ENCODE measurements around the gene ESRRA.

Gene ESRRA

GRCh38 chr11:64286801-64287159 is 18.5 kb upstream of the ESRRA start:
- in situ Hi-C loops (cut with MboI; ENCODE audit: low pct_unique_long_range_greater_than_20kb, low sequenced_read_pairs, unreplicated experiment), result no loop called here
- TF ChIP-seq CTCF (IDR thresholded peaks at IDR 0.05; ENCODE audit: extremely low read depth, insufficient read depth, missing control alignments), result no peak
- no peak for DNase-seq (ENCODE audit: low spot score)

GRCh38 chr11:64287676-64288352 is 17.5 kb upstream of the ESRRA start:
- TF ChIP-seq CTCF (IDR thresholded peaks at IDR 0.05; ENCODE audit: extremely low read depth, insufficient read depth, missing control alignments), result no peak
- no peak for DNase-seq (ENCODE audit: low spot score)
- in situ Hi-C loops (cut with MboI; ENCODE audit: low pct_unique_long_range_greater_than_20kb, low sequenced_read_pairs, unreplicated experiment), result no loop called here

- in situ Hi-C loops (cut with MboI; ENCODE audit: low pct_unique_long_range_greater_than_20kb, low sequenced_read_pairs, unreplicated experiment), result no loop called here
- TF ChIP-seq CTCF (IDR thresholded peaks at IDR 0.05; ENCODE audit: extremely low read depth, insufficient read depth, missing control alignments), result no peak
- DNase-seq (ENCODE audit: low spot score), result no peak
Measured at GRCh38 chr11:64288353-64288750, 17.0 kb upstream of the ESRRA start.

GRCh38 chr11:64289002-64289564 is 16.2 kb upstream of the ESRRA start:
- in situ Hi-C loops (cut with MboI; ENCODE audit: low pct_unique_long_range_greater_than_20kb, low sequenced_read_pairs, unreplicated experiment), result no loop called here
- no peak for TF ChIP-seq CTCF (IDR thresholded peaks at IDR 0.05; ENCODE audit: extremely low read depth, insufficient read depth, missing control alignments)
- DNase-seq (ENCODE audit: low spot score), result no peak

- DNase-seq (ENCODE audit: low spot score), result no peak
- in situ Hi-C loops (cut with MboI; ENCODE audit: low pct_unique_long_range_greater_than_20kb, low sequenced_read_pairs, unreplicated experiment), result no loop called here
- no peak for TF ChIP-seq CTCF (IDR thresholded peaks at IDR 0.05; ENCODE audit: extremely low read depth, insufficient read depth, missing control alignments)
Measured at GRCh38 chr11:64290352-64291261, 14.7 kb upstream of the ESRRA start.

- DNase-seq (ENCODE audit: low spot score), result no peak
- TF ChIP-seq CTCF (IDR thresholded peaks at IDR 0.05; ENCODE audit: extremely low read depth, insufficient read depth, missing control alignments), result no peak
- in situ Hi-C loops (cut with MboI; ENCODE audit: low pct_unique_long_range_greater_than_20kb, low sequenced_read_pairs, unreplicated experiment), result no loop called here
Measured at GRCh38 chr11:64291262-64291751, 14.0 kb upstream of the ESRRA start, which contains the start of gene KCNK4. KCNK4 (plus strand) TSS chr11:64291302; CDS start chr11:64293019, 1,717 bp downstream.
